ENCODE results near the gene LTA.

DNA sequence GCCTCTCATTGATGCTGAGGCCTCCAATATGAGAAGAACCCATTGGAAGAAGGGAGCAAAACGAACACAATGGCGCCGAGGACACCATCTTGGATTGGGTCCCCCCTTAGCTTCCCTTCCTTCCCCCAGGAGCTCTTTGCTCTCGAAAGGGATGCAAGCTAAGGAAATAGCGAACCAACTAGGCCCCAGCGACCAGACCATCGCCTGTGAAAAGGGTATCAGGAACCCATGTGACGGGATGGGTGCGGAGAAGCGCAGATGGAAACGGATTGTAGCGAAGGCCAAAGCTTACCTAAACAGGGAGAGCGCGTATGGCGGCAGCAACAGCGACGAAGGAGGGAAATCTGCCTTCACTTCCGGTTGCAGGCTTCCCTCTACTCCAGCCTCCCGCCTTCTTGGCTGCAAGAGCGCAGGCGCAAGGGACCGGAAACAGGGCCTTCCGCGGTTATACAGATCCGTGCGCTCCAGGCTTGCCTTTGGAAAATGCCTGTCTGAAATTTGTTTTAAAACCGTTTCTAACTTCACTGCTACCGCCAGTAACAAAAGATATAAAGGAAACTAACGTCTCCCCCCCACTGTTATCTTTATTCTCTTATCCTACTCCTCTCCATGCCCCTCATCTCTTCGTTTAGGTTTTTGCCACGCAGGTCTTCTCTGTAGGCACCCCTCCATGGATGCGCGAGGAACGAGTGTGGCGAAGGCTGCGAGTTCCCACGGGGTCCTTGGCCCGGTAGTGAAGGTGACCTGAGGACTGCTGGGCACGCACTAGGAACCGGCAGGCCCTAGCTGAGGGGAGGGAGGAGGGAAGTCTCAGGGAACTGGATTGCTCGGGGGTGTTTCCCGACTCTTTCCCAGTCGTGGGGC is 30.2 kb upstream of the LTA start, which contains the start of gene DDX39B:
- TF ChIP-seq POLR2A (IDR thresholded peaks at IDR 0.05; ENCODE audit: borderline replicate concordance, extremely low read depth, insufficient read depth, insufficient read length), result peak; percentile 79
- no peak for TF ChIP-seq EGR1 (IDR thresholded peaks at IDR 0.05; ENCODE audit: low read depth)
- peak; percentile 95 for TF ChIP-seq POLR2AphosphoS5 (IDR thresholded peaks at IDR 0.05; ENCODE audit: low read depth, low read length)
- TF ChIP-seq, protein P1, sequence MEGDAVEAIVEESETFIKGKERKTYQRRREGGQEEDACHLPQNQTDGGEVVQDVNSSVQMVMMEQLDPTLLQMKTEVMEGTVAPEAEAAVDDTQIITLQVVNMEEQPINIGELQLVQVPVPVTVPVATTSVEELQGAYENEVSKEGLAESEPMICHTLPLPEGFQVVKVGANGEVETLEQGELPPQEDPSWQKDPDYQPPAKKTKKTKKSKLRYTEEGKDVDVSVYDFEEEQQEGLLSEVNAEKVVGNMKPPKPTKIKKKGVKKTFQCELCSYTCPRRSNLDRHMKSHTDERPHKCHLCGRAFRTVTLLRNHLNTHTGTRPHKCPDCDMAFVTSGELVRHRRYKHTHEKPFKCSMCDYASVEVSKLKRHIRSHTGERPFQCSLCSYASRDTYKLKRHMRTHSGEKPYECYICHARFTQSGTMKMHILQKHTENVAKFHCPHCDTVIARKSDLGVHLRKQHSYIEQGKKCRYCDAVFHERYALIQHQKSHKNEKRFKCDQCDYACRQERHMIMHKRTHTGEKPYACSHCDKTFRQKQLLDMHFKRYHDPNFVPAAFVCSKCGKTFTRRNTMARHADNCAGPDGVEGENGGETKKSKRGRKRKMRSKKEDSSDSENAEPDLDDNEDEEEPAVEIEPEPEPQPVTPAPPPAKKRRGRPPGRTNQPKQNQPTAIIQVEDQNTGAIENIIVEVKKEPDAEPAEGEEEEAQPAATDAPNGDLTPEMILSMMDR (IDR thresholded peaks at IDR 0.05 in 2 of 3, conservative IDR thresholded peaks at IDR 0.05 in 1 of 3; ENCODE audit: borderline replicate concordance in 1 of 3, insufficient read depth in 1 of 3, low read depth in 2 of 3, low read length in 2 of 3), result no peak
- no peak for TF ChIP-seq RAD21 (IDR thresholded peaks at IDR 0.05; ENCODE audit: low read depth)
- TF ChIP-seq CEBPB (IDR thresholded peaks at IDR 0.05; ENCODE audit: low read depth), result no peak
- no peak for TF ChIP-seq EZH2 (IDR thresholded peaks at IDR 0.05)
- no peak for TF ChIP-seq EZH2phosphoT487 (IDR thresholded peaks at IDR 0.05; ENCODE audit: borderline replicate concordance)
- TF ChIP-seq, protein P2, sequence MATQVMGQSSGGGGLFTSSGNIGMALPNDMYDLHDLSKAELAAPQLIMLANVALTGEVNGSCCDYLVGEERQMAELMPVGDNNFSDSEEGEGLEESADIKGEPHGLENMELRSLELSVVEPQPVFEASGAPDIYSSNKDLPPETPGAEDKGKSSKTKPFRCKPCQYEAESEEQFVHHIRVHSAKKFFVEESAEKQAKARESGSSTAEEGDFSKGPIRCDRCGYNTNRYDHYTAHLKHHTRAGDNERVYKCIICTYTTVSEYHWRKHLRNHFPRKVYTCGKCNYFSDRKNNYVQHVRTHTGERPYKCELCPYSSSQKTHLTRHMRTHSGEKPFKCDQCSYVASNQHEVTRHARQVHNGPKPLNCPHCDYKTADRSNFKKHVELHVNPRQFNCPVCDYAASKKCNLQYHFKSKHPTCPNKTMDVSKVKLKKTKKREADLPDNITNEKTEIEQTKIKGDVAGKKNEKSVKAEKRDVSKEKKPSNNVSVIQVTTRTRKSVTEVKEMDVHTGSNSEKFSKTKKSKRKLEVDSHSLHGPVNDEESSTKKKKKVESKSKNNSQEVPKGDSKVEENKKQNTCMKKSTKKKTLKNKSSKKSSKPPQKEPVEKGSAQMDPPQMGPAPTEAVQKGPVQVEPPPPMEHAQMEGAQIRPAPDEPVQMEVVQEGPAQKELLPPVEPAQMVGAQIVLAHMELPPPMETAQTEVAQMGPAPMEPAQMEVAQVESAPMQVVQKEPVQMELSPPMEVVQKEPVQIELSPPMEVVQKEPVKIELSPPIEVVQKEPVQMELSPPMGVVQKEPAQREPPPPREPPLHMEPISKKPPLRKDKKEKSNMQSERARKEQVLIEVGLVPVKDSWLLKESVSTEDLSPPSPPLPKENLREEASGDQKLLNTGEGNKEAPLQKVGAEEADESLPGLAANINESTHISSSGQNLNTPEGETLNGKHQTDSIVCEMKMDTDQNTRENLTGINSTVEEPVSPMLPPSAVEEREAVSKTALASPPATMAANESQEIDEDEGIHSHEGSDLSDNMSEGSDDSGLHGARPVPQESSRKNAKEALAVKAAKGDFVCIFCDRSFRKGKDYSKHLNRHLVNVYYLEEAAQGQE (IDR thresholded peaks at IDR 0.05; ENCODE audit: low read depth), result no peak
- no peak for TF ChIP-seq JUND (IDR thresholded peaks at IDR 0.05)
- TF ChIP-seq, protein P3, sequence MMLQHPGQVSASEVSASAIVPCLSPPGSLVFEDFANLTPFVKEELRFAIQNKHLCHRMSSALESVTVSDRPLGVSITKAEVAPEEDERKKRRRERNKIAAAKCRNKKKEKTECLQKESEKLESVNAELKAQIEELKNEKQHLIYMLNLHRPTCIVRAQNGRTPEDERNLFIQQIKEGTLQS (IDR thresholded peaks at IDR 0.05), result no peak
